Breast epithelium (tissue), 3 donors: ENCODE measurements around the gene ARHGEF4.

Experiments
- CTCF ChIP-seq, 3 donors: fragments of 450-650 bp; IDR thresholded peaks; one replicate each; pipeline ENCODE4 v1.5.1; 2016 to 2017; ENCODE audit warnings: antibody characterized with exemption in 3 of 3, mild to moderate bottlenecking in 3 of 3, moderate library complexity in 3 of 3
- POLR2A ChIP-seq: fragments of 450-650 bp; IDR thresholded peaks from one replicate; pipeline ENCODE4 v1.6.1; 2016; ENCODE audit warnings: antibody characterized with exemption, mild to moderate bottlenecking, moderate library complexity
- POLR2AphosphoS5 ChIP-seq, 3 donors: sonication (generic); formaldehyde crosslinking; IDR thresholded peaks; one replicate each; pipeline ENCODE4 v1.6.1; 2017; ENCODE audit warnings: antibody characterized with exemption in 3 of 3

- TF ChIP-seq POLR2AphosphoS5 (IDR thresholded peaks at IDR 0.05) (no peak), POLR2A (no peak), CTCF (IDR thresholded peaks at IDR 0.05) (no peak)
These were observed 173.9 kb downstream of the ARHGEF4 start for GRCh38 chr2:131010566-131010965.
